ENCODE results near the gene SLC9A9. TPM values are rescaled to one million over a fixed set of nuclear protein-coding genes. Genes with fewer than 3 reads are reported as not detected.

SLC9A9 gene
- total and polyA plus RNA-seq, 2 of the 8 experiments (the other 6 are each of a cell fraction or from before 2014, with no cell fraction given), result 0.48 to 1.1 TPM

DNA sequence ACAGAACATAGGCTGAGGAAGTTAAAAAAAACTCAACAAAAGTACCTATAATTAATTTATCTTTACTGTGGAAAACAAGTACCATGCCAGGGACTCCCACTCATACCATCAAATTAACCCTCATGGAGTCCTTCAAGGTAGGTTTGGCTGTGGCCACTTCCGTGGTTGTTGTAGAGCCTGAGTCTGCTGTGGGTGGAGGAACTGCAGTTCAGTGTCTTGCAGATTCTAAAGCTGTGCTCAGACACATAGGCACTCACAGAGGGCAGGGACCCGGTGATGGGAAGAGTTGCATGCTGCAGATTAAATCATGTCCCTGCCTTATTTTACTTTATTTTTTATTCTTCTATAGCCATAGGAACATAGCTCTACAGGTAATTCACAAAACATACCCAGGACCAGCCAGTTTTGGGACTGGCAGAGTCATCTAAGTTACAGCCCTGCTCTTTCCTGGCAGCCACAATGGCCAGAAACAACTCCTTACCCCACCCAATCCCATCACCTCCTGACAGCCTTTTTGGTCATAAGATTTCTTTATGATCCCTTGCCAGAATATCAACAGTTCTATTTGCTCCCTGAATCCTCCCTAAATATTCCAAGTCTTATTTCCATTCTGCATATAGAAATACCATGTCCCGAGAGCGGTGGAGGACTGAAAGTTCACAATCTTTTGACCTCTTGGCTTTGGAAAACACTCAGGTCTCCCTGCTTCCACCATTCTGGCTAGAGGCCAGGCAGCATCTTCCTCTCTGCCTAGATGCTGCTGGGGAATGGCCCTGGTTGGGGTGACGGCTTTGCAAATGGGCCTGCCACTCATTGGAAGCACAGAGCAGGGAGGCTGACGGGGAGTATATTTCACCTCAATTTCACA, 535.0 kb downstream of the SLC9A9 start:
- no peaks in the 10 kb centered on the region for H3K79me1 ChIP-seq (ENCODE audit: low read depth, low read length)
- no peak overlapping the region for H2AFZ ChIP-seq (ENCODE audit: low read length)
- H2BK5ac ChIP-seq (ENCODE audit: low read depth, low read length), result no peak overlapping the region
- no peak overlapping the region for H3K9ac ChIP-seq (replicated peaks in 1 of 4; ENCODE audit: extremely low read depth in 1 of 4, low read depth in 3 of 4, low read length in 3 of 4)
- no peaks in the 10 kb centered on the region for H3K9me3 ChIP-seq (ENCODE audit: insufficient read depth in 2 of 2, low read depth in 1 of 2, low read length in 1 of 2)
- no peak overlapping the region for H2BK20ac ChIP-seq (ENCODE audit: low read length)
- no peaks in the 10 kb centered on the region for H3K79me2 ChIP-seq (ENCODE audit: control insufficient read depth in 1 of 2, insufficient read depth in 2 of 2, low read length in 2 of 2)
- no peak overlapping the region for H2BK12ac ChIP-seq (ENCODE audit: low read depth, low read length)
- FAIRE-seq, result no peak
- H4K8ac ChIP-seq (ENCODE audit: extremely low read depth, insufficient read depth, low read length), result no peak overlapping the region
- no peak overlapping the region for H4K5ac ChIP-seq (ENCODE audit: insufficient read length, low read depth, low read length)
- ChIA-PET CTCF (ENCODE audit: partially characterized antibody) (interaction anchor here (0.9 kb wide), 1 partner anchor 264 kb away, joined by 3 read pairs; no protein-coding TSS in a partner anchor), POLR2A (ENCODE audit: partially characterized antibody) (no interaction called here)
- no peak overlapping the region for H3K4me2 ChIP-seq (ENCODE audit: insufficient read depth in 1 of 2, low read depth in 2 of 2, low read length in 2 of 2)
- no peak overlapping the region for H2BK15ac ChIP-seq (ENCODE audit: low read length)
- H3K23ac ChIP-seq (ENCODE audit: insufficient read length), result no peak overlapping the region
- H2BK120ac ChIP-seq (replicated peaks; ENCODE audit: low read depth, low read length), result no peak overlapping the region
- no peaks in the 10 kb centered on the region for H3K23me2 ChIP-seq (ENCODE audit: low read depth, low read length)
- no peaks in the 10 kb centered on the region for H4K20me1 ChIP-seq (replicated peaks in 1 of 2; ENCODE audit: control insufficient read depth in 1 of 2, insufficient read depth in 2 of 2, low read length in 2 of 2)
- H3K4me3 ChIP-seq (ENCODE audit: extremely low read depth in 1 of 4, insufficient read depth in 2 of 4, low read depth in 3 of 4, low read length in 4 of 4), result no peak overlapping the region
- H3K4me1 ChIP-seq (replicated peaks in 1 of 4; ENCODE audit: control insufficient read depth in 3 of 4, insufficient read depth in 4 of 4, low read length in 3 of 4), result no peaks in the 10 kb centered on the region
- H3K27me3 ChIP-seq (replicated peaks in 1 of 4; ENCODE audit: control insufficient read depth in 3 of 4, extremely low read depth in 1 of 4, insufficient read depth in 3 of 4, low read length in 3 of 4), result no peaks in the 10 kb centered on the region
- no peak overlapping the region for H3K56ac ChIP-seq (replicated peaks; ENCODE audit: insufficient read length, low read depth, low read length)
- no peak overlapping the region for H3K4ac ChIP-seq (replicated peaks; ENCODE audit: insufficient read length, low read depth, low read length)
- no peak overlapping the region for H3K18ac ChIP-seq (ENCODE audit: extremely low read depth, low read length)
- no peak overlapping the region for H2AK5ac ChIP-seq (ENCODE audit: low read depth, low read length)
- DNase-seq (ENCODE audit: low read depth in 1 of 2, low spot score in 2 of 2), result no peak
- WGBS, 2 experiments (ENCODE audit: extremely low coverage in 1 of 2, insufficient coverage in 1 of 2, insufficient read length in 1 of 2, insufficient replicate concordance in 2 of 2, low coverage in 1 of 2, low lambda C conversion rate in 2 of 2, missing lambda C conversion rate in 1 of 2), result 92% methylated on average over 6 of the region's 6 CpGs; no CpG with 5 or more reads in 1 of the 2 experiments
- H3K27ac ChIP-seq (ENCODE audit: low read depth, low read length), result no peak overlapping the region
- H3K36me3 ChIP-seq (ENCODE audit: control insufficient read depth in 2 of 4, insufficient read depth in 4 of 4, low read length in 3 of 4), result no peaks in the 10 kb centered on the region
- H4K91ac ChIP-seq (replicated peaks; ENCODE audit: insufficient read length, low read length), result no peak overlapping the region
- H3K14ac ChIP-seq (ENCODE audit: insufficient read length), result no peak overlapping the region
- TF ChIP-seq KDM4A (IDR thresholded peaks at IDR 0.05; ENCODE audit: low read depth, low read length, severe bottlenecking) (no peak), CEBPB (IDR thresholded peaks at IDR 0.05; ENCODE audit: low read depth, low read length) (no peak), HDAC2 (IDR thresholded peaks at IDR 0.05; ENCODE audit: borderline replicate concordance in 1 of 2, low read depth in 2 of 2, low read length in 2 of 2) (no peak), SIN3A (conservative IDR thresholded peaks at IDR 0.05 in 1 of 2, IDR thresholded peaks at IDR 0.05 in 1 of 2; ENCODE audit: low read depth in 1 of 2, low read length in 2 of 2) (no peak), SP4 (IDR thresholded peaks at IDR 0.05; ENCODE audit: low read length) (no peak), FOSL1 (IDR thresholded peaks at IDR 0.05; ENCODE audit: insufficient read depth, low read depth, low read length) (no peak), POLR2AphosphoS5 (IDR thresholded peaks at IDR 0.05; ENCODE audit: low read depth, low read length) (no peak), SIX5 (IDR thresholded peaks at IDR 0.05; ENCODE audit: low read depth, low read length) (no peak), KDM5A (IDR thresholded peaks at IDR 0.05; ENCODE audit: low read length) (no peak), RXRA (IDR thresholded peaks at IDR 0.05; ENCODE audit: insufficient read depth, low read depth, low read length) (no peak), E2F6 (IDR thresholded peaks at IDR 0.05) (no peak)
